ENCODE results near the gene PSD. TPM values are rescaled to one million over a fixed set of nuclear protein-coding genes. Genes with fewer than 3 reads are reported as not detected.
A peak's percentile ranks its signal among the peaks of the same experiment; 100 is the strongest.

PSD gene
- total and polyA plus RNA-seq, 10 of the 15 experiments (the other 5 are each of a cell fraction or from before 2014, with no cell fraction given) = 0.11 to 2.0 (median 0.49) TPM; not detected in 2

DNA sequence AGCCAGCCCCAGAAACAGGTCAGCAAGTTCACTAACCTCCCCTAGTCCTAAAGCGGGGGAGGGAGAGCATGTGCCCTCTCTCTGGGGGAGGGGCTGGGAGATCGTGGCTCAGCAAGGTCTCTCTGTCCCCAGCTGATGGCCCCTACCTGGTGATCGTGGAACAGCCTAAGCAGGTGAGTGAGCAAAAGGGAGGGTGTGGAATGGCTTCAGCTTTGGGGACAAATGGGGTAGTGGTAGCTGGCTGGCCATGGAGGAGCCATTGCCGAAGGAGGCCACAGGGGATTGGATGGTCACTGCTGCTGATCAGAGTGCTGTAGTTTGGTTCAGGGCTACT is 22.3 kb downstream of the PSD start:
- in situ Hi-C loops (cut with MboI) (no loop called here), intact Hi-C loops (cut with micrococcal nuclease; ENCODE audit: unreplicated experiment) (loop anchor here (10.0 kb wide), 1 partner anchor 249 kb away; the partner anchor contains the start of gene TRIM8)
- DNase-seq (ENCODE audit: low read depth, low spot score) (no peak), ATAC-seq (no peak), FAIRE-seq (no peak)
- ChIA-PET SMC1A (ENCODE audit: uncharacterized antibody, unreplicated experiment) (interaction anchor here (1.0 to 3.8 kb wide), 3 partner anchors 25 to 54 kb away, joined by 4 to 23 read pairs (median 10); partner anchors contain the start of genes CUEDC2 and FBXL15), RAD21 (ENCODE audit: unreplicated experiment) (interaction anchor here (1.3 to 5.8 kb wide), 3 partner anchors 12 to 166 kb away, joined by 3 to 33 read pairs (median 4); no protein-coding TSS in a partner anchor), CTCF (interaction anchor here (0.7 to 12.1 kb wide), 7 partner anchors 12 to 227 kb away, joined by 3 to 90 read pairs (median 6); partner anchors contain the start of genes CUEDC2 and FBXL15), POLR2A (interaction anchor here (1.0 to 6.1 kb wide), 9 partner anchors 17 to 318 kb away, joined by 3 to 44 read pairs (median 4); partner anchors contain the start of genes ARL3, C10orf95, CUEDC2 and FBXL15)
- Histone ChIP-seq H3K36me3 (ENCODE audit: control insufficient read depth in 2 of 2, insufficient read depth in 2 of 2, low read length in 1 of 2) (peaks cover 15 to 30% of the 10 kb centered on the region in 2 experiments), H3K4me2 (ENCODE audit: control insufficient read depth, insufficient read depth) (peak overlapping the region; percentile 96), H3K4me1 (ENCODE audit: control insufficient read depth, insufficient read depth, low read length) (peaks cover 25% of the 10 kb centered on the region), H3K9ac (ENCODE audit: control insufficient read depth, insufficient read depth, low read length) (peak overlapping the region; percentile 99), H2AFZ (ENCODE audit: control insufficient read depth, low read depth, low read length) (no peak overlapping the region), H3K4me3 (peak overlapping the region; percentile 100), H4K20me1 (ENCODE audit: control insufficient read depth, insufficient read depth) (no peaks in the 10 kb centered on the region), H3K79me2 (ENCODE audit: control insufficient read depth, insufficient read depth, low read length) (peaks cover 57% of the 10 kb centered on the region), H3K9me3 (replicated peaks; ENCODE audit: control insufficient read depth, insufficient read depth, low read length) (no peaks in the 10 kb centered on the region; the same call in 2 of the 3 replicates), H3K27ac (ENCODE audit: control insufficient read depth, insufficient read depth) (peak overlapping the region; percentile 93), H3K27me3 (replicated peaks in 1 of 2; ENCODE audit: control insufficient read depth in 2 of 2, insufficient read depth in 2 of 2, low read length in 1 of 2) (no peaks in the 10 kb centered on the region)
- TF ChIP-seq POLR2A (IDR thresholded peaks at IDR 0.05; ENCODE audit: low read depth, low read length) = 0 out of 2 replicates have a peak, but pooled peaks have one; percentile 58
- peak; percentile 41; the same call in 1 of the 2 replicates for TF ChIP-seq POLR2AphosphoS5 (IDR thresholded peaks at IDR 0.05; ENCODE audit: low read length)
- peak in 1 of 2 experiments; percentile 30; a peak in 1 of 4 replicates for TF ChIP-seq BHLHE40 (IDR thresholded peaks at IDR 0.05; ENCODE audit: borderline replicate concordance in 1 of 2, low read depth in 2 of 2, low read length in 1 of 2)
- TF ChIP-seq SMAD5 (IDR thresholded peaks at IDR 0.05; ENCODE audit: low read depth) = 0 out of 2 replicates have a peak, but pooled peaks have one; percentile 62
- TF ChIP-seq BACH1 (IDR thresholded peaks at IDR 0.05; ENCODE audit: borderline replicate concordance) = no peak
- peak; percentile 29; the same call in 1 of the 2 replicates for TF ChIP-seq YY1 (IDR thresholded peaks at IDR 0.05; ENCODE audit: low read depth, low read length)
- TF ChIP-seq HDGF (IDR thresholded peaks at IDR 0.05) = no peak
- TF ChIP-seq EGR1 (IDR thresholded peaks at IDR 0.05; ENCODE audit: borderline replicate concordance in 1 of 2, low read depth in 2 of 2, low read length in 2 of 2) = peak in 1 of 2 experiments; percentile 50; a peak in 1 of 3 replicates
- TF ChIP-seq NR2F1 (conservative IDR thresholded peaks at IDR 0.05) = peak; percentile 45; the same call in 1 of the 2 replicates
- TF ChIP-seq NBN (IDR thresholded peaks at IDR 0.05) = no peak
- TF ChIP-seq ZBED1 (IDR thresholded peaks at IDR 0.05; ENCODE audit: borderline replicate concordance) = 0 out of 2 replicates have a peak, but pooled peaks have one; percentile 46
- TF ChIP-seq ZNF622 (IDR thresholded peaks at IDR 0.05) = no peak
- TF ChIP-seq, protein P1, sequence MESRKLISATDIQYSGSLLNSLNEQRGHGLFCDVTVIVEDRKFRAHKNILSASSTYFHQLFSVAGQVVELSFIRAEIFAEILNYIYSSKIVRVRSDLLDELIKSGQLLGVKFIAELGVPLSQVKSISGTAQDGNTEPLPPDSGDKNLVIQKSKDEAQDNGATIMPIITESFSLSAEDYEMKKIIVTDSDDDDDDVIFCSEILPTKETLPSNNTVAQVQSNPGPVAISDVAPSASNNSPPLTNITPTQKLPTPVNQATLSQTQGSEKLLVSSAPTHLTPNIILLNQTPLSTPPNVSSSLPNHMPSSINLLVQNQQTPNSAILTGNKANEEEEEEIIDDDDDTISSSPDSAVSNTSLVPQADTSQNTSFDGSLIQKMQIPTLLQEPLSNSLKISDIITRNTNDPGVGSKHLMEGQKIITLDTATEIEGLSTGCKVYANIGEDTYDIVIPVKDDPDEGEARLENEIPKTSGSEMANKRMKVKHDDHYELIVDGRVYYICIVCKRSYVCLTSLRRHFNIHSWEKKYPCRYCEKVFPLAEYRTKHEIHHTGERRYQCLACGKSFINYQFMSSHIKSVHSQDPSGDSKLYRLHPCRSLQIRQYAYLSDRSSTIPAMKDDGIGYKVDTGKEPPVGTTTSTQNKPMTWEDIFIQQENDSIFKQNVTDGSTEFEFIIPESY (IDR thresholded peaks at IDR 0.05) = no peak
- 0% methylated on average over 4 of the region's 4 CpGs for WGBS (ENCODE audit: insufficient coverage, insufficient replicate concordance, low lambda C conversion rate, missing lambda C conversion rate)
- no TSS peak for BruUV-seq (replicated peaks)

All from GM12878 (cell line).